Measurements from ENCODE around the gene PCDHA7.
"Not testable (repeated sequence)": the region's sequence is repeated elsewhere in the genome, so short reads cannot be mapped to it uniquely, and the experiment has no call there.

DNA sequence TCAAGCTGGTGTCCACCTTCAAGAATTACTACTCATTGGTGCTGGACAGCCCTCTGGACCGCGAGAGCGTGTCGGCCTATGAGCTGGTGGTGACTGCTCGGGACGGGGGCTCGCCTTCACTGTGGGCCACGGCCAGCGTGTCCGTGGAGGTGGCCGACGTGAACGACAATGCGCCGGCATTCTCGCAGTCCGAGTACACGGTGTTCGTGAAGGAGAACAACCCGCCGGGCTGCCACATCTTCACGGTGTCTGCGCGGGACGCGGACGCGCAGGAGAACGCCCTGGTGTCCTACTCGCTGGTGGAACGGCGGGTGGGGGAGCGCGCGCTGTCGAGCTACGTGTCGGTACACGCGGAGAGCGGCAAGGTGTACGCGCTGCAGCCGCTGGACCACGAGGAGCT, 31.7 kb upstream of the PCDHA7 start:
- TF ChIP-seq CTCF, POLR2A (IDR thresholded peaks at IDR 0.05): not testable (repeated sequence)
